ENCODE results near the gene MITF. TPM values are rescaled to one million over a fixed set of nuclear protein-coding genes. Genes with fewer than 3 reads are reported as not detected.

MITF gene
- total and polyA plus RNA-seq, 8 donors: 6.2 to 29.6 (median 7.5) TPM

- intact Hi-C loops (cut with DNase I): no loop called here
- Histone ChIP-seq H3K9me3 (no peaks in the 10 kb centered on the region), H3K27me3 (no peaks in the 10 kb centered on the region), H3K36me3 (no peaks in the 10 kb centered on the region), H3K4me1 (no peaks in the 10 kb centered on the region), H3K27ac (no peak overlapping the region), H3K4me3 (no peak overlapping the region)
- TF ChIP-seq CTCF (IDR thresholded peaks at IDR 0.05): no peak
- DNase-seq: no peak
- no peak for ATAC-seq
Measured at GRCh38 chr3:69892706-69893105, 153.4 kb downstream of the MITF start.

GRCh38 chr3:69893274-69893673 lies 154.0 kb downstream of the MITF start:
- intact Hi-C loops (cut with DNase I): no loop called here
- H3K4me3 ChIP-seq: no peak overlapping the region
- no peak for ATAC-seq

GRCh38 chr3:69896095-69896494 lies 156.8 kb downstream of the MITF start:
- ATAC-seq (no peak), DNase-seq (no peak)
- Histone ChIP-seq H3K4me1 (no peaks in the 10 kb centered on the region), H3K9me3 (no peaks in the 10 kb centered on the region), H3K27ac (no peak overlapping the region), H3K36me3 (no peaks in the 10 kb centered on the region), H3K27me3 (no peaks in the 10 kb centered on the region), H3K4me3 (no peak overlapping the region)
- TF ChIP-seq CTCF (IDR thresholded peaks at IDR 0.05): no peak
- intact Hi-C loops (cut with DNase I): no loop called here

More at GRCh38 chr3:69893274-69893673, 154.0 kb downstream of the MITF start:
- Histone ChIP-seq H3K36me3 (no peaks in the 10 kb centered on the region), H3K27ac (no peak overlapping the region), H3K9me3 (no peaks in the 10 kb centered on the region), H3K27me3 (no peaks in the 10 kb centered on the region), H3K4me1 (no peaks in the 10 kb centered on the region)
- no peak for DNase-seq
- no peak for TF ChIP-seq CTCF (IDR thresholded peaks at IDR 0.05)

GRCh38 chr3:69900331-69900730 lies 161.1 kb downstream of the MITF start:
- no peak overlapping the region for H3K27ac ChIP-seq
- TF ChIP-seq CTCF (IDR thresholded peaks at IDR 0.05): no peak
- intact Hi-C loops (cut with DNase I): no loop called here
- H3K4me3 ChIP-seq: no peak overlapping the region
- no peak for DNase-seq
- H3K36me3 ChIP-seq: no peaks in the 10 kb centered on the region
- H3K4me1 ChIP-seq: no peaks in the 10 kb centered on the region
- H3K27me3 ChIP-seq: no peaks in the 10 kb centered on the region
- no peaks in the 10 kb centered on the region for H3K9me3 ChIP-seq
- ATAC-seq: no peak

GRCh38 chr3:69901802-69902201 lies 162.5 kb downstream of the MITF start:
- H3K27ac ChIP-seq: no peak overlapping the region

More at GRCh38 chr3:69901802-69902201, 162.5 kb downstream of the MITF start:
- TF ChIP-seq CTCF (IDR thresholded peaks at IDR 0.05): no peak
- H3K36me3 ChIP-seq: no peaks in the 10 kb centered on the region
- no peak for DNase-seq
- H3K27me3 ChIP-seq: no peaks in the 10 kb centered on the region
- intact Hi-C loops (cut with DNase I): no loop called here
- no peak for ATAC-seq
- no peaks in the 10 kb centered on the region for H3K9me3 ChIP-seq
- H3K4me1 ChIP-seq: no peaks in the 10 kb centered on the region
- H3K4me3 ChIP-seq: no peak overlapping the region

Data from left lung (tissue), 10 donors.